EH (cell line): ENCODE data around the gene APOBEC3A.
"Not testable (repeated sequence)": the region's sequence is repeated elsewhere in the genome, so short reads cannot be mapped to it uniquely, and the experiment has no call there.

Experiments
- DNase-seq: peaks from one replicate; pipeline ENCODE4 v3.0.0-alpha.2; 2015; ENCODE audit warnings: low read depth

The APOBEC3A gene

DNA sequence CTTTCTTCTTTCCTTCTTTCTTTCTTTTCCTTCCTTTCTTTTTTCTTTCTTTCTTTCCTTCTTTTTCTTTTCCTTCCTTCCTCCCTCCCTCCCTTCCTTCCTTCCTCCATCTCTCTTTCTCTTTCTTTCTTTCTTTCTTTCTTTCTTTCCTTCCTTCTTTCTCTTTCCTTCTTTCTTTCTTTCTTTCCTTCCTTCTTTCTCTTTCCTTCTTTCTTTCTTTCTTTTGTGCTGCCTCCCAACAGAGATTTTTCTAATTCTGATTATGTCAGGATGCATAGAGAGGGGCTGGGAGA, 1.2 kb downstream of the APOBEC3A start:
- DNase-seq, result not testable (repeated sequence)

- no peak for DNase-seq
Observed at GRCh38 chr22:38959590-38959989, 2.2 kb downstream of the APOBEC3A start.

DNA sequence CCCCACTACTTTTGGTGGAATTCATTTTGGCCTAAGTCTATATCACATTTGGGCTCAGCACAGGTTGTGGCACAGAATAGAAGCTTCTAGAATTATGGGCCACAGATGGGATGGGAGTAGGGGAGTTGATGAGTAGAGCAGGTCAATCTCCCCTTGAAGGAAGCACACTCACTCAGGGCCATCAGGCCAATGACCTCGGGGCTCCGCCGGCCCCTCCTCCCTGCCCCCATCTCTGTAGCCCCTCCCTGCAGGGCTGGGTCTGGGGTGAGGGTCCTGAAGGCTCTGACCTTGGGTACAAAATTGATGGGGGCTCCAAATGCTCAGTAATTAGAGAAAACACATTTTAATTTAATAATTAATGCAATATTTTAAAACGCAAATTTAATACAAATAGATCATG, 3.3 kb downstream of the APOBEC3A start:
- DNase-seq, result not testable (repeated sequence)

DNA sequence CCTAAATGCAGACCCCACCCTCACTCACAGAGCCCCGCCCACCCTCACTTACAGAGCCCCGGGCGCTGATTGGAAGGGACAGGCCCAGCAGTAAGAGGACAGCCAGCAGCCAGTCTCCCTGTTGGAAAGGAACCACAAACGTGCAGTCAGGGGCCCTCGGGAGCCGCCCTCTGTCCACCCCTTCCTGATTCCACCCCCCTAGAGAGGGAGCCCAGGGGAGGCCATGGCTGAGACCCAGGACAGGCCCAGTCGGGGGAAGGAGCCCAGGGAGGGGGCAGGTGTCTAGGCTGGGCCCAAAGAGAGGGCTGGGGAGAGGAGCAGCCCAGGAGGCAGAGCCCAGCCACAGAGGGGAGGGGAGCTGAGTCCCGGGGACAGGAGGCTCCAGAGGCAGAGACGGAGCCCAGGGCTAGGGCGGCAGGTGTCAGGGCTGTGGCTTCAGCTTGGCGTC, 5.9 kb downstream of the APOBEC3A start:
- DNase-seq, result not testable (repeated sequence)

DNA sequence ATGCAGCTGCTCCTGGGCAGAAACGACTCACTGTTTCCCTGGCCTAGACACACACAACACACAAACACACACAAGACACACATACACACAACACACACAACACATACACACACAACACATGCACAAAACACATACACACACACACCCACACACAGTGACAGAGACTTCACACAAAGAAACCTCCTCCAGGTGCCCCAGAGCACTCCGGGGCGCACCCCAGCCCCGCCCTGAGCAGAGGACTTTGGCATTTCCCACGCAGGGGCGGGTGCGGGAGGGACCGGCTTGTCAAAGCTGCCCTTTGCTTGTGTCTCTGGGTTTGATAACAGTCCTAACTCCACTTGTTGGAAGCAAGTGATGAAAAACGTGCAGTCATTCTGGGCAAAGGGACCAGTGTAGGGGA, 6.5 kb downstream of the APOBEC3A start:
- DNase-seq, result no peak

DNA sequence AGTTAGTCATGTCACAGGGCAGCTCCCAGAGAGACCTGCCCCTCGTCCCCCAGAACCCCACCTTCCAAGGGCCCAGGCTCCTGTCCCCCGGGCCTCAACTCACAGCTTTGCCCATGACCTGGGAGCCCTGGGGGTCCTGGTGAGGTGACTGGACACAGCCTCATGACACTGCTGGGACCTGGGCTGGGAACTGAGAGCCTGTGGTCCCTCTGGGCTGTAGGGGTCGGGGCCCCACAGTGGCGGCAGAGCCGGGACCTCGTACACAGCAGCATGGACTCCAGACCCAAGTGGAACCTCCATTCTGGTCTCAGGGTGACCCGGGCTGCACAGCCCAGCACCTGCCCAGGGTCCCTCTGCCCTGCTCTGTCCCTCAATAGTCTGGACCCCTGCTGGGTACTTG, 6.9 kb downstream of the APOBEC3A start:
- no peak for DNase-seq

- no peak for DNase-seq
Observed at GRCh38 chr22:38964989-38965388, 7.6 kb downstream of the APOBEC3A start.

GRCh38 chr22:38965614-38966379, 8.4 kb downstream of the APOBEC3A start:
- no peak for DNase-seq

DNA sequence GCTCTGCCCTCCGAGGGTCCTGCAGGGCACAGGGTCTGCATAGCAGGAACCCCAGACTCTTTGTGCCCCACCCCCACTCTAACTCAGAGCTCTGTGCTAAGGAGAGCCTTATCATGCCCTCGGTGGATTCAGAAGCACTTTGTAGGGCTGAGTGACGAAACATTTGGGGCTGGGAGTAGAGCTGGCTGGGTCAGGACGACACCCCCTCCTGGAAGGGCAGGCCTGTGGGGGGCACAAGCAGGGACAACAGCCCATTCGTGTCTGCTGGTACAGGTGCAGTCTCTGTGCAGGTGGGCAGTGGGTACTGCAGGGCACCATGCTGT, 8.9 kb downstream of the APOBEC3A start:
- DNase-seq, result no peak

GRCh38 chr22:38966942-38967341, 9.5 kb downstream of the APOBEC3A start:
- no peak for DNase-seq

- no peak for DNase-seq
Observed at GRCh38 chr22:38967451-38968450, 10.3 kb downstream of the APOBEC3A start.

DNA sequence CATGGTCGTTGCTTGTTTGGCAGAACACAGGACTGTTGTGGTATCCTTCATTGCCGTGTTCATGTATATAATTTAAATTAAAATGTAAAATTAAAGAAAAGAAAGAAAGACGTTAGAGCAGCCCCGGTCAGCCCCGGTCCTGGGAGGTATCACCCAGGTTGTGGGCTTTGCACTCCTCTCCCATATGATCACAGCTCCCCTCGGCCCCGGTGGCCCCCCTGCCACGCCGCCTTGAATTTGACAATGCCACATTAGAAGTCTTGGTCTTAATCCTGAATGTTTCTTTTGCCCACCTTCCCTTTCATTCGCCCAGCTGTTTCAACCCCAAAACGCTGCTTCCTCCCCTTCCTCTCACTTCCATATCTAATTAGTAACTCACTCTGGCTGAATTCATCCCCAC, 11.4 kb downstream of the APOBEC3A start:
- no peak for DNase-seq

DNA sequence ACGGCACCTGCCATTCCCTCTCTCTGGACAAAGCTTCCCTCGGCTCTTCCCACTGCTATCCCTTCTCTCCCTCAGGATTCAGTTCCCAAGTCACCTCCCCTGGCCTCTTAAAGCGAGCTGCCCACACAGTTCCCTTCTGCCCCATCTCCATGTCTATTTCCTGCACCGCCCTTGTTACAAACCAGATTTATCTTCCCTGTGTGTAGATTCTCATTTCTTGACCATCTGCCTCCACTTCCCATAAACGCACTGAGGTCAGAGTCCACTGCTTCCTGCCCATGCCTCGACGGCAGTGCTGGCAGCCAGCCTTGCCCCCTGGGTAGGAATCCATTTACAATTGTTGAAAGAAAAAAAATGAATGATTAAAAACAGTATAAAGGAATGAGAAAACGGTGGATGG, 13.1 kb downstream of the APOBEC3A start:
- no peak for DNase-seq

GRCh38 chr22:38971202-38971601, 13.8 kb downstream of the APOBEC3A start:
- DNase-seq, result no peak

- DNase-seq, result no peak
Observed at GRCh38 chr22:38971791-38972190, 14.4 kb downstream of the APOBEC3A start.

GRCh38 chr22:38972558-38972957, 15.1 kb downstream of the APOBEC3A start:
- no peak for DNase-seq

GRCh38 chr22:38973289-38974169, 16.1 kb downstream of the APOBEC3A start:
- DNase-seq, result peak; percentile 23

DNA sequence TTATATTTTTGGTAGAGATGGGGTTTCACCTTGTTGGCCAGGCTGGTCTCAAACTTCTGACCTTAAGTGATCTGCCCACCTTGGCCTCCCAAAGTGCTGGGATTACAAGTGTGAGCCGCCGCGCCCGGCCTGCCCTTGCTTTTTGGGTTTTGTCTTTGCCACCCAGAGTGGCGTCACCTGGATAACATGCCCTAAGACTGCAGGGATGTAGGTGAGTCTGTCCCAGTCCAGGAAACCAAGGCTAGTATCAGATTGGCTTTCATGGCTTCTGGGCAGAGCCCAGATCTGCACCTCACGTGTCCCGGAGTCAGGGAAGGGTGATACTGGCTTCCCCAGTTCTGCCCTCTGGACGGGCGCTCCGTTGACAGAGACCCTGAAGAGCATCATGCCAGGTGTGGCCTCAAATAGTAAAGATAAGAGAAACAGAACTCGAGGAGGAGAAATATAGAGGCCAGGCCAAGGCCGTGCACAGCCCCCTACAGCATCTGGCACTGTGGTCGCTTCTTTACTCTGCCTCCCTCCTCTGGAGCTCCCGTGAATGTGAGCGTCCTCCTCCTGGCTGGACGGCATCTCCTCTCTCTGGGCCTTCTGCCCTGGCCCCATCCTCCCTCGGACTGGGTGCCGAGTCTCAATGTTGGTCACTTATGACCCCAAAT, 16.9 kb downstream of the APOBEC3A start:
- DNase-seq, result no peak

DNA sequence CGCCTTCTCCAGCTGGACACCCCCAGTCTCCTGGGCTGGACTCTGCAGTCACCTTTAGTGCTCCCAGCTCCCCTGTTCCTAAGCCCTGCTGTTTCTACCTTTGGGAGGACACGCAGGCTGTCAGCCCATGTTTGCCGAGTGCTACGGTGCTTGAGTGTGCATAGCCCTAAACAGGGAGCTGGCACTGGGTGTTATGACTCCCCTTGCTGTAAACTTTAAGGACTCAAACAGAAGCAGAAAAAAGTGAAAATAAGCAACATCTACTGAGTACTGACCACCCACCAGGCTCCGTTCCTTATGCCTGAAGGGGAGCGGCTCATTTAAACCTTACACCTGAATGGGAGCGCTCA, 17.4 kb downstream of the APOBEC3A start:
- no peak for DNase-seq

GRCh38 chr22:38977289-38977688, 19.9 kb downstream of the APOBEC3A start:
- DNase-seq, result not testable (repeated sequence)

DNA sequence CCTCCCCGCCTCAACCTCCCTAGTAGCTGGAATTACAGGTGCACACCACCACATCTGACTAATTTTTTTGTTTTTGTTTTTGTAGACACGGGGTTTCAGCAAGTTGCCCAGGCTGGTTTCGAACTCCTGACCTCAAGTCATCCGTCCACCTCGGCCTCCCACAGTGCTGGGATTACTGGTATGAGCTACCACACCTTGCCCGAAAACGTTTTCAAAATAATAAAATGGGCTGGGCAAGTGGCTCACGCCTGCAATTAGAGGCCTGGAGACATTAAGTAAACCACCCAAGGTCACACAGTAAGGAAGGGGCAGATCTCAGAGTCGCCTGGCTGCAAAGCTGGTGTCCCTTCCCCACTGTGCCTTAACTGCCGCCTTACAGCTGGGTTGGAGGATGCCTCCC, 23.2 kb downstream of the APOBEC3A start:
- DNase-seq, result not testable (repeated sequence)
